ENCODE data around the gene CLEC4D. TPM values are rescaled to one million over a fixed set of nuclear protein-coding genes. Genes with fewer than 3 reads are reported as not detected.

CLEC4D gene
- polyA plus RNA-seq, 1 donor (not counting 4 experiments of a cell fraction or from before 2014, with no cell fraction given): not detected

- H3K27ac ChIP-seq (ENCODE audit: control insufficient read depth, insufficient read depth, low read length): no peak overlapping the region
- DNase-seq (ENCODE audit: low read depth, low spot score): no peak
- H3K4me1 ChIP-seq (ENCODE audit: control insufficient read depth, extremely low read depth, insufficient read depth, low read length): no peaks in the 10 kb centered on the region
- FAIRE-seq: no peak
- no peak overlapping the region for H3K4me2 ChIP-seq (ENCODE audit: control insufficient read depth, extremely low read depth, insufficient read depth, low read depth, low read length)
- no peaks in the 10 kb centered on the region for H3K27me3 ChIP-seq (ENCODE audit: control insufficient read depth, extremely low read depth, insufficient read depth, low read length)
- H3K9ac ChIP-seq (ENCODE audit: control insufficient read depth, extremely low read depth, insufficient read depth, low read length): no peak overlapping the region
- no peaks in the 10 kb centered on the region for H3K36me3 ChIP-seq (ENCODE audit: control insufficient read depth in 2 of 2, extremely low read depth in 1 of 2, insufficient read depth in 2 of 2, low read length in 2 of 2)
- H3K79me2 ChIP-seq (ENCODE audit: control insufficient read depth, insufficient read depth, low read length): no peaks in the 10 kb centered on the region
- TF ChIP-seq CTCF (optimal IDR thresholded peaks at IDR 0.05 in 1 of 3, IDR thresholded peaks at IDR 0.05 in 1 of 3, conservative IDR thresholded peaks at IDR 0.05 in 1 of 3; ENCODE audit: extremely low read depth in 1 of 3, insufficient read depth in 2 of 3, low read length in 3 of 3): no peak
- TF ChIP-seq EZH2 (IDR thresholded peaks at IDR 0.05; ENCODE audit: low read length): no peak
- dilution Hi-C loops (cut with MboI; ENCODE audit: extremely low pct_ligation_motif_present, low sequenced_read_pairs): no loop called here
- no peak overlapping the region for H3K4me3 ChIP-seq (ENCODE audit: control insufficient read depth in 2 of 3, extremely low read depth in 1 of 3, insufficient read depth in 2 of 3, low read depth in 1 of 3, low read length in 3 of 3)
- no peaks in the 10 kb centered on the region for H3K9me3 ChIP-seq (ENCODE audit: control insufficient read depth, low read depth, low read length)
- H4K20me1 ChIP-seq (ENCODE audit: control insufficient read depth, extremely low read depth, insufficient read depth, low read length): no peaks in the 10 kb centered on the region
- no peaks in the 10 kb centered on the region for H3K9me1 ChIP-seq (ENCODE audit: control insufficient read depth, extremely low read depth, insufficient read depth, low read length)
- H2AFZ ChIP-seq (ENCODE audit: control insufficient read depth, low read length): no peak overlapping the region
Measured at GRCh38 chr12:8527250-8528130, 14.2 kb downstream of the CLEC4D start.

DNA sequence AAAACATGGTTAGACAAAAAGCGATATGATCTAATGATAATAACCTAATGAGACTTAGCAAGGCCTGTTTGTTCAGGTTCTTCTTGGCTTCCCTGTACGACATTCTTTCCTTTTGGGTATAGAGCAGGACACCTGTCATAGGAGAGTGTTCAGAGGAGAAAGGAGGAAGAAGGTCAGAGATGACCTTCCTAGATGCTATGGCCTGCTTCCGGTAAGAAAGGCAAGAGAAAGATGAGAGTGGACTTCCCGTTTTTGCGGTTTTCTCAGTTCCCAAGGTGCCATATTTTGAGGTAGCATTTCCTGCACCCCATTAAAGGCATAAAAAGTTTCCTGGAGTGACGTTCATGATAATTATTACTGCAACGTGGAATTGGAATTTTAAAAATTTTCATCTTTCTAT is 18.7 kb downstream of the CLEC4D start:
- DNase-seq (ENCODE audit: low read depth, low spot score): no peak
- H2AFZ ChIP-seq (ENCODE audit: control insufficient read depth, low read length): no peak overlapping the region
- no peaks in the 10 kb centered on the region for H3K27me3 ChIP-seq (ENCODE audit: control insufficient read depth, extremely low read depth, insufficient read depth, low read length)

More for the DNA sequence above, 18.7 kb downstream of the CLEC4D start:
- TF ChIP-seq CTCF (optimal IDR thresholded peaks at IDR 0.05 in 1 of 3, IDR thresholded peaks at IDR 0.05 in 1 of 3, conservative IDR thresholded peaks at IDR 0.05 in 1 of 3; ENCODE audit: extremely low read depth in 1 of 3, insufficient read depth in 2 of 3, low read length in 3 of 3) (no peak), EZH2 (IDR thresholded peaks at IDR 0.05; ENCODE audit: low read length) (no peak)
- no peak for FAIRE-seq
- H3K9me3 ChIP-seq (ENCODE audit: control insufficient read depth, low read depth, low read length): no peaks in the 10 kb centered on the region
- H3K27ac ChIP-seq (ENCODE audit: control insufficient read depth, insufficient read depth, low read length): no peak overlapping the region
- no peak overlapping the region for H3K4me2 ChIP-seq (ENCODE audit: control insufficient read depth, extremely low read depth, insufficient read depth, low read depth, low read length)
- no peaks in the 10 kb centered on the region for H3K4me1 ChIP-seq (ENCODE audit: control insufficient read depth, extremely low read depth, insufficient read depth, low read length)
- no peaks in the 10 kb centered on the region for H4K20me1 ChIP-seq (ENCODE audit: control insufficient read depth, extremely low read depth, insufficient read depth, low read length)
- H3K79me2 ChIP-seq (ENCODE audit: control insufficient read depth, insufficient read depth, low read length): no peaks in the 10 kb centered on the region
- H3K9me1 ChIP-seq (ENCODE audit: control insufficient read depth, extremely low read depth, insufficient read depth, low read length): no peaks in the 10 kb centered on the region
- no peak overlapping the region for H3K4me3 ChIP-seq (ENCODE audit: control insufficient read depth in 2 of 3, extremely low read depth in 1 of 3, insufficient read depth in 2 of 3, low read depth in 1 of 3, low read length in 3 of 3)
- dilution Hi-C loops (cut with MboI; ENCODE audit: extremely low pct_ligation_motif_present, low sequenced_read_pairs): no loop called here
- no peaks in the 10 kb centered on the region for H3K36me3 ChIP-seq (ENCODE audit: control insufficient read depth in 2 of 2, extremely low read depth in 1 of 2, insufficient read depth in 2 of 2, low read length in 2 of 2)
- no peak overlapping the region for H3K9ac ChIP-seq (ENCODE audit: control insufficient read depth, extremely low read depth, insufficient read depth, low read length)

Measured in keratinocyte (primary cell).